Endothelial cell of umbilical vein (primary cell): ENCODE data around the gene RPGRIP1L. TPM values are rescaled to one million over a fixed set of nuclear protein-coding genes. Genes with fewer than 3 reads are reported as not detected.

Source experiments
- BruUV-seq: library from RNA; stranded (reverse); fragments of 400-500 nt; replicated peaks from 2 replicates; lab custom pipeline; 2021; lab: Mats Ljungman, UMichigan
- CTCF ChIA-PET: fragments of 300-600, 350-600 bp; sonication (Branson Sonifier 250); formaldehyde crosslinking; loops from one replicate; lab custom pipeline; 2021; ENCODE audit warnings: antibody characterized with exemption, inconsistent platforms; lab: Charles Lee
- POLR2A ChIA-PET: fragments of 300-600, 350-600 bp; sonication (Branson Sonifier 250); formaldehyde crosslinking; loops from one replicate; lab custom pipeline; 2021; ENCODE audit warnings: antibody characterized with exemption, inconsistent platforms; lab: Charles Lee
- DNase-seq: peaks from one replicate; pipeline ENCODE4 v3.0.0-alpha.2; 2011; ENCODE audit warnings: low read depth, low spot score
- FAIRE-seq: peaks from 2 replicates; lab custom pipeline; 2011; peaks lifted over from hg19 to GRCh38; lab: Jason Lieb, UNC
- H2AFZ ChIP-seq: 2 replicates; pipeline ENCODE4 v1.6.0; 2012; ENCODE audit warnings: low read depth, low read length, control low read depth, inconsistent platforms
- H3K27ac ChIP-seq: 2 replicates; pipeline ENCODE4 v1.5.1; 2011; ENCODE audit warnings: low read depth, mild to moderate bottlenecking, control low read depth, low read length, moderate library complexity; ENCODE audit not compliant: insufficient read depth
- H3K27me3 ChIP-seq, 2 experiments: 2 replicates each; pipeline versions ENCODE4 v1.6.0 to v1.6.1; 2011; ENCODE audit warnings: low read length in 2 of 2, mixed read lengths in 1 of 2; ENCODE audit not compliant: control insufficient read depth in 2 of 2, insufficient read depth in 2 of 2
- H3K36me3 ChIP-seq, 2 experiments: 2 replicates in 1 of 2; 3 replicates in 1 of 2; pipeline ENCODE4 v1.5.1; 2011; ENCODE audit warnings: low read length in 2 of 2, mild to moderate bottlenecking in 1 of 2, moderate library complexity in 1 of 2; ENCODE audit not compliant: control insufficient read depth in 2 of 2, insufficient read depth in 2 of 2; ENCODE audit errors: extremely low read depth in 1 of 2
- H3K4me1 ChIP-seq: 3 replicates; pipeline ENCODE4 v1.5.1; 2011; ENCODE audit warnings: mild to moderate bottlenecking, low read length; ENCODE audit not compliant: control insufficient read depth, insufficient read depth; ENCODE audit errors: extremely low read depth
- H3K4me2 ChIP-seq: 2 replicates; pipeline ENCODE4 v1.6.1; 2011; ENCODE audit warnings: low read length, control low read depth, mixed read lengths; ENCODE audit not compliant: insufficient read depth
- H3K4me3 ChIP-seq, 3 experiments: fragments of 200-600 bp in 1 of 3; sonication (generic), shearing (Covaris generic) in 1 of 3; replicated peaks in 1 of 3; 2 replicates each; pipeline ENCODE4 v1.5.1; 2011 to 2016; ENCODE audit warnings: control low read depth in 3 of 3, low read length in 3 of 3, mild to moderate bottlenecking in 2 of 3, inconsistent platforms in 1 of 3, low read depth in 1 of 3, moderate library complexity in 1 of 3; ENCODE audit not compliant: insufficient read depth in 1 of 3
- H3K79me2 ChIP-seq: 2 replicates; pipeline ENCODE4 v1.6.0; 2012; ENCODE audit warnings: low read length, inconsistent platforms; ENCODE audit not compliant: control insufficient read depth, insufficient read depth
- H3K9ac ChIP-seq: replicated peaks from 2 replicates; pipeline ENCODE3; 2011; ENCODE audit warnings: low read length, control low read depth; ENCODE audit not compliant: insufficient read depth; ENCODE audit errors: extremely low read depth
- H3K9me1 ChIP-seq: replicated peaks from 3 replicates; pipeline ENCODE4 v1.6.0; 2011; ENCODE audit warnings: mild to moderate bottlenecking, low read length; ENCODE audit not compliant: control insufficient read depth, insufficient read depth; ENCODE audit errors: extremely low read depth
- H3K9me3 ChIP-seq: replicated peaks from 2 replicates; pipeline ENCODE4 v1.5.1; 2012; ENCODE audit warnings: low read length, inconsistent platforms; ENCODE audit not compliant: control insufficient read depth, insufficient read depth
- H4K20me1 ChIP-seq: replicated peaks from 2 replicates; pipeline ENCODE3; 2011; ENCODE audit warnings: mild to moderate bottlenecking, low read length; ENCODE audit not compliant: control insufficient read depth, insufficient read depth; ENCODE audit errors: extremely low read depth
- CTCF ChIP-seq, 2 donors: IDR thresholded peaks; 1 replicate in 1 of 2; 2 replicates in 1 of 2; pipeline ENCODE4 v1.5.1; 2011; ENCODE audit warnings: low read length in 2 of 2, mild to moderate bottlenecking in 2 of 2, moderate library complexity in 2 of 2, control low read depth in 1 of 2, inconsistent platforms in 1 of 2, low read depth in 1 of 2; ENCODE audit not compliant: insufficient read depth in 1 of 2; ENCODE audit errors: extremely low read depth in 1 of 2
- EZH2 ChIP-seq: IDR thresholded peaks from 2 replicates; pipeline ENCODE4 v1.6.1; 2012; ENCODE audit warnings: borderline replicate concordance, low read depth, mild to moderate bottlenecking, moderate library complexity, low read length, inconsistent platforms; ENCODE audit not compliant: severe bottlenecking
- FOS ChIP-seq: IDR thresholded peaks from 2 replicates; pipeline ENCODE4 v1.6.1; 2011; ENCODE audit warnings: mild to moderate bottlenecking, low read length, moderate library complexity, borderline replicate concordance; ENCODE audit not compliant: insufficient read depth
- GATA2 ChIP-seq: IDR thresholded peaks from 2 replicates; pipeline ENCODE4 v1.7.0; 2011; ENCODE audit warnings: low read depth, mild to moderate bottlenecking, moderate library complexity, mixed read lengths, low read length; ENCODE audit not compliant: insufficient read length, insufficient read depth
- JUN ChIP-seq: IDR thresholded peaks from 2 replicates; pipeline ENCODE4 v1.6.1; 2011; ENCODE audit warnings: borderline replicate concordance, low read depth; ENCODE audit not compliant: insufficient read length, insufficient read depth
- MAX ChIP-seq: IDR thresholded peaks from 2 replicates; pipeline ENCODE4 v1.6.1; 2011; ENCODE audit not compliant: insufficient read depth, insufficient read length
- MYC ChIP-seq: IDR thresholded peaks from one replicate; pipeline ENCODE4 v1.6.1; 2011; ENCODE audit warnings: mild to moderate bottlenecking, low read depth, low read length
- POLR2AphosphoS5 ChIP-seq: IDR thresholded peaks from 2 replicates; pipeline ENCODE4 v1.6.1; 2012; ENCODE audit warnings: low read depth, mild to moderate bottlenecking, control low read depth, low read length, moderate library complexity; ENCODE audit not compliant: insufficient read depth
- dilution Hi-C: fragments of 300-500 bp; cut with MboI; formaldehyde crosslinking; loops from one replicate; pipeline ENCODE4 v1.15.0; 2019; ENCODE audit warnings: low sequenced_read_pairs; ENCODE audit not compliant: extremely low pct_ligation_motif_present
- intact Hi-C: fragments of 100-400 bp; cut with micrococcal nuclease; formaldehyde crosslinking; loops from one replicate; pipeline ENCODE4 v1.10.0; 2022
- polyA plus RNA-seq, 4 experiments: library from polyadenylated mRNA; depleted of rRNA in 3 of 4; stranded (reverse) in 3 of 4; unstranded in 1 of 4; fragments of >200 nt; gene quantifications; 2 replicates each; pipeline versions ENCODE4 v1.2.1 to v1.2.3, GENCODE V29; 2011 to 2012; ENCODE audit warnings: missing spikeins in 1 of 4
- total RNA-seq: library from RNA; stranded (reverse); gene quantifications from 2 replicates; pipeline ENCODE4 v1.2.3, GENCODE V29; 2021

The RPGRIP1L gene
- total and polyA plus RNA-seq, 2 donors (not counting 3 experiments of a cell fraction or from before 2014, with no cell fraction given), result 3.2 to 13.2 TPM

- Histone ChIP-seq H3K27me3 (no peaks in the 10 kb centered on the region), H3K36me3 (no peaks in the 10 kb centered on the region), H3K4me3 (no peak overlapping the region), H3K4me2 (no peak overlapping the region), H3K9me3 (no peaks in the 10 kb centered on the region), H3K27ac (no peak overlapping the region), H2AFZ (no peak overlapping the region), H4K20me1 (peaks cover 2% of the 10 kb centered on the region), H3K4me1 (no peaks in the 10 kb centered on the region), H3K9me1 (no peaks in the 10 kb centered on the region), H3K79me2 (peaks cover 17% of the 10 kb centered on the region), H3K9ac (no peak overlapping the region)
- CTCF ChIA-PET, result interaction anchor here (2.3 kb wide), 1 partner anchor 22 kb away, joined by 6 read pairs; no protein-coding TSS in a partner anchor
- TF ChIP-seq CTCF (IDR thresholded peaks at IDR 0.05; ENCODE audit: extremely low read depth in 1 of 2, insufficient read depth in 1 of 2, low read depth in 1 of 2, low read length in 2 of 2) (no peak), GATA2 (no peak), FOS (no peak), JUN (no peak), EZH2 (no peak), MYC (no peak), MAX (no peak), POLR2AphosphoS5 (no peak)
- no peak for FAIRE-seq
- dilution Hi-C loops (no loop called here), intact Hi-C loops (no loop called here)
- POLR2A ChIA-PET, result no interaction called here
- BruUV-seq, result no TSS peak
- no peak for DNase-seq
Measured at GRCh38 chr16:53721017-53721416, 17.4 kb upstream of the RPGRIP1L start.
